Measurements from ENCODE around the gene F8A1.
A peak's percentile ranks its signal among the peaks of the same experiment; 100 is the strongest.
"Not testable (repeated sequence)": the region's sequence is repeated elsewhere in the genome, so short reads cannot be mapped to it uniquely, and the experiment has no call there.

The F8A1 gene

DNA sequence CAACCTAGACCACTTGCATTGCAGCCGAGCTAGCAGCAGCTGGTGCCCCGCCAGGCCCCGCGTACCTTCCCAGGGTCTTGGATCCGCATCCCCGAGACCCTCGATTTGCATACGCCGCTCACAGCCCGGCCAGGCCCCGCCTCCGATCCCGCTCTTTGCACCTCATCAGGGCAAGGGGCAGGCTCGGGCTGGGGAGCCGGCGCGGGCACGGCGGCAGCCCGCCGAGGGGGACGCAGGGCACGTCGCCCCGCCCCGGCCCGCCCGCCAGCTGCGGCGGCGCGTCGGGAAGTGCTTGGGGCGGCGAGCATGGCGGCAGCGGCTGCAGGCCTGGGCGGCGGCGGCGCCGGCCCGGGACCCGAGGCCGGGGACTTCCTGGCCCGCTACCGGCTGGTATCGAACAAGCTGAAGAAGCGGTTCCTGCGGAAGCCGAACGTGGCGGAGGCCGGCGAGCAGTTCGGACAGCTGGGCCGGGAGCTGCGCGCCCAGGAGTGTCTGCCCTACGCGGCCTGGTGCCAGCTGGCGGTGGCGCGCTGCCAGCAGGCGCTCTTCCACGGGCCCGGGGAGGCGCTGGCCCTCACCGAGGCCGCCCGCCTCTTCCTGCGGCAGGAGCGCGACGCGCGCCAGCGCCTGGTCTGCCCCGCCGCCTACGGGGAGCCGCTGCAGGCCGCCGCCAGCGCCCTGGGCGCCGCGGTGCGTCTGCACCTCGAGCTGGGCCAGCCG lies at the start of gene F8A1:
TSS of gene F8A1 (plus strand) at position 287 of the 720 bp plus-strand sequence. CDS start at position 307, 20 bp downstream.
- DNase-seq: not testable (repeated sequence)

DNA sequence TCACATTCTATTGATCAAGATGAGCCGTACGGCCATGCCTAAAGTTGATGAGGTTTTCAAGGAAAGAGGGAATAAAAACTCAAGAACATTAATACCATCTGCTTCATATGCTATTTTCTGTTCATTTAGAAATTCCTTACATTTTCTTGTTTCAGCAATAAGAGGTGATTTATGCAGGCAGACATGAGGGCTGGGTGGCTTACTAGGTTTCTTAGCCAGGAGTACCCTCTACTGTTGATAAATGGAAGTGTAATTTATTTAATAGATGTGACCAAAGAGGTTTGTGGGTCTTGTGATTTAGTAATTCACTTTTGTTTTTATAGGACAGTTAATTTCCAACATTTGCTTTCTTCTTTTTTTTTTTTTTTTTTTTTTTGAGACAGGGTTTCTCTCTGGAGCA lies 45.3 kb upstream of the F8A1 start:
- peak; percentile 14 for DNase-seq

DNA sequence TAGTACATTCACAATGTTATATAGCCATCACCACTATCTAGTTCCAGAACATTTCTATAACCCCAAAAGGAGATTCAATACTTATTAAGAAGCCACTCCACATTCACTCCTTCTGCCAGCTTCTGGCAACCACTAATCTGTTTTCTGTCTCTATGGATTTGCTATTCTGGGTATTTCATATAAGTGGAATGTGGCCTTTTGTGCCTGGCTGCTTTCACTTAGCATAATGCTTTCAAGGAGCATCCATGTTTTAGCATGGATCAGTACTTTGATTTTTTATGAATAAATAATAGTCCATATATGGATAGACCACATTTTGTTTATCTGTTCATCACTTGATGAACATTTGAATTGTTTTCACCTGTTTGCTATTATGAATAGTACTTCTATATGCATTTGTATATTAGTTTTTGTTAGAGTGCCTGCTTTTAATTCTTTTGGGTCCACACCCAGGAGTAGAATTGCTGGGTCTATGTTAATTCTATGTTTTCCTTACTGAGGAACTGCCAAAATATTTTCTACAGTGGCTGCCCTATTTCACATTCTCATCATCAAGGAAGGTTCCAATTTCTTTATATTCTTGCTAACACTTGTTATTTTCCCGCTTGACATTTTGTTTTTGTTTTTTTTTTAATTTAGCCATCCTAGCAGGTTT lies 35.1 kb upstream of the F8A1 start:
- DNase-seq: no peak

DNA sequence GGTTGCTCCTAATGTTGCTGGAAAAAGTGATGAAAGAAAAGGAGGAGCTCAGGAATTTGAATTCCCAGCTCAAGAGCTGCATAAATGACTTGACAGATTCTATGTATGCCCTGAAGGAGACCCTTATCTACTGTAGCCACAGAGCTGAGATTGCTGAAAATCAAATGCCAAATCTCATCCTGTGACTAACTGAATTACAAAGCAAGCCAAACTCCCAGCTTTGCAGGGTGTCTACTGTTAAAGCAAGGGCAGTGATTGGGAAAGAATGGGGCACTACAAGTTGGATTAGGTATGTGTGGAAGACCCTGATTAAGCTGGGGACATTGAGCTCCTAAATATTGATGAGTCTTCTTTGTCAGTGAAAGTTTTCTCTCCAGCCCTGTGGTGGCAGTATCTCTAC lies 30.9 kb upstream of the F8A1 start:
- no peak for DNase-seq

DNA sequence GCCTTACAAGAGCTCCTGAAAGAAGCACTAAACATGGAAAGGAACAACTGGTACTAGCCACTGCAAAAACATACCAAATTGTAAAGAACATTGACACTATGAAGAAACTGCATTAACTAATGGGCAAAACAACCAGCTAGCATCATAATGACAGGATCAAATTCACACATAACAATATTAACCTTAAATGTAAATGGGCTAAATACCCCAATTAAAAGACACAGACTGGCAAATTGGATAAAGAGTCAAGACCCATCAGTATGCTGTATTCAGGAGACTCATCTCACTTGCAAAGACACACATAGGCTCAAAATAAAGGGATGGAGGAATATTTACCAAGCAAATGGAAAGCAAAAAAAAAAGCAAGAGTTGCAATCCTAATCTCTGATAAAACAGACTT lies 17.6 kb upstream of the F8A1 start:
- DNase-seq: not testable (repeated sequence)

DNA sequence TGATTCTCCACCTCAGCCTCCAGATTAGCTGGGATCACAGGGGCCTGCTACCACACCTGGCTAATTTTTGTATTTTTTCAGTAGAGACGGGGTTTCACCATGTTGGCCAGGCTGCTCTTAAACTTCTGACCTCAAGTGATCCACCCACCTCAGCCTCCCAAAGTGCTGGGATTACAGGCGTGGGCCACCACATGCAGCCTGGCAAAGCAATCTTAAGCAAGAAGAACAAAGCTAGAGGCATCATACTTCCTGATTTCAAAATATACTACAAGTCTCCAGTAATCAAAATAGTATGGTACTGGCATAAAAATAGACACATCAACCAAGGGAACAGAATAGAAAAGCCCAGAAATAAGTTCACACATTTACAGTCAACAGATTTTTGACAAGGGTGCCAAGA lies 12.8 kb upstream of the F8A1 start:
- DNase-seq: no peak

DNA sequence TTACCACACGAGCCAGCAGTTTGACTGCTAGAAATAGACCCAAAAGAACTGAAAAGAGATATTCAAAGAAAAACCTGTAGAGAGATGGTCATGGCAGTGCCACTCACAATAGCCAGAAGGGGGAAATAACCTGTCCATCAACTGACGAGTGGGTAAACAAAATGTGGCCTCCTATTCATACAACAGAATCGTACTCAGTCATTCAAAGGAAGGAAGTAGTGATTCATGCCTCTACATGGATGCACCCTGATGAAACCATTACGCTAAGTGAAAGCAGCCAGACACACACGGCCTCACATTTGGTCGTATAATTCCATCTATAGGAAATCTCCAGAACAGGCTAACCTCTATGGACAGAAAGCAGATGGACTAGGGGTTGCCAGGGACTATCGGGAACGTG lies 2.1 kb upstream of the F8A1 start:
- not testable (repeated sequence) for DNase-seq

DNA sequence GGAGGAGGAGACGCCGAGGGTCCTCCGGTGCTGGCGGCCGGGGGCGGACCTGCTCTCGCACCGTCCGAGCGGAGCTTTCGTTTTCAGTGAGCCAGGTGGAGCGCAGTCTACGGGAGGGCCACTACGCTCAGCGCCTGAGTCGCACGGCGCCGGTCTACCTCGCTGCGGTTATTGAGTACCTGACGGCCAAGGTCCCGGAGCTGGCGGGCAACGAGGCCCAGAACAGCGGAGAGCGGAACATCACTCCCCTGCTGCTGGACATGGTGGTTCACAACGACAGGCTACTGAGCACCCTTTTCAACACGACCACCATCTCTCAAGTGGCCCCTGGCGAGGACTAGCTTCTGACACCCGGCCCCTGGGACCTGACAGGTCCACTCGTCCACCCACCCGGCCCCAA lies 1.1 kb upstream of the F8A1 start:
- not testable (repeated sequence) for DNase-seq

DNA sequence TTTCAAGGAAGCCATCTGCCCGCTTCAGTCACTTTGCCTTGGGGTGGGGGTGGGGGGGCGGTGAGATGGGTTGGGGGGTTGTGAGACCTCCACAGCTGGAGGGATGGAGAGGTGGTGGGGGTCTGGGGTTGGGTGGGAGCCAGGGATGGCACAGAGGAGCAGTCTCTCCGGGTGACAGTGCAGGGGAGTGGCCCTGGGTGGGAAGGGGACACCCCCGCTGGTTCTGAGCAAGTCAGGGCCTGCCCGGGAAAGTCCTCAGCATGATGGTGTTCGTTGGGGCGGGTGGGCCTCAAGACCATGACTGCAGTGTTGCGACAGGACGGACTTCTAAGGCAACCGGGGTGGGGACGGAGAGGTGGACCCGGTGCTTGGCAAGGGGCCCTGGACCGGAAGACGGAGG lies 606 bp upstream of the F8A1 start:
- not testable (repeated sequence) for DNase-seq

DNA sequence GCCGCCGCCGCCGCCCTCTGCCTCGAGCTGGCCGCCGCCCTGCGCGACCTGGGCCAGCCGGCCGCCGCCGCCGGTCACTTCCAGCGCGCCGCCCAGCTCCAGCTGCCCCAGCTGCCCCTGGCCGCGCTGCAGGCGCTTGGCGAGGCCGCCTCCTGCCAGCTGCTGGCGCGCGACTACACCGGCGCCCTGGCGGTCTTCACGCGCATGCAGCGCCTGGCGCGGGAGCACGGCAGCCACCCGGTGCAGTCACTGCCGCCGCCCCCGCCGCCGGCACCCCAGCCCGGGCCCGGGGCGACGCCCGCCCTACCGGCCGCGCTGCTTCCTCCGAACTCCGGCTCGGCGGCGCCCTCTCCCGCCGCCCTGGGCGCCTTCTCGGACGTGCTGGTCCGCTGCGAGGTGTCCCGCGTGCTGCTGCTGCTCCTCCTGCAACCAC lies 650 bp downstream of the F8A1 start:
- DNase-seq: not testable (repeated sequence)

DNA sequence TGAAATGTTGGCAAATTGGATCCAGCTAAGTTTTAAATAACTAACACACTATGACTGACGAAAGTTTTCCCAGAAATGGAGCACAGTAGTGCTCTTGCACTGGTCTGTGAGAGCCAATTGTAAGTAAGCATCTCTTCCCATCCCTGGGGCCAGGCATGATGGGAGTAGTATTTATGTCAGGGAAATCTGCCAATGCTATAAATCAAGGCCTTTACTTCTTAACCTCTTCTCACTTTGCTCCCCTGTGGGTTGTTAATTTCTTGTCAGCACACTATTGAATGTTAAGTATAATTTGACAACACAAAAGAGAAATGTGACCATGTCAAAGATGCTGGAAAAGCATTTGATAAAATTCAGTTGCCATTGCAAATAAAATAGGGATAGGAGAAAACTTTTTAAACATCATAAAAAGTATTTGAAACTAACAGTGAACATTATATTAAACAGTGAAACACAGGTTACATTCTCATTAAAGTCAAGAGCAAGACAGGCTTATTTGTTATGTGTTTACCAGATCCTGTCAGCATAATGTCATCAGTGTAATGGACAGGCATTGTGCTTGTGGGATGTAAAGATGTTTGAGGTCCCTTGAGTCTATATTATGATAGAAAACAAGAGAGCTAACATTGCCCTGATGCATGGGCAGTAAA lies 5.0 kb downstream of the F8A1 start:
- DNase-seq: no peak

DNA sequence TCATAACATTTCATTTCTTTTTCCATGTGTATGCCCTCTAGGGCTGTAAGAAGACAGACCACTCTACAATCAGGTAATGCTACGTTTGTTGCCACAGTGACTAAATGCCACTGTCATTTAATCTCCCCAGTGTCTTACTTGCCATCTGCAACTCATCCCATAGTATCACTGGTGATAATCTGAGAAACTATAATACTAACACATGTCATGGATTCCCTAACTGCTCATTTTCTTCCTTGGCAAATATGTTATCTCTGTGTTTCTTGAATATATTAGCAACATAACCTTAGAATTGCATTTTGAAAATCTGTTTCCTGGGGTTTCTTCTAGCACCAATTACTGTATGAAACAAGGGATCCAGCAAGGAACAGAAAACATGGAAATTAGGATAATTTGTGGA lies 6.1 kb downstream of the F8A1 start:
- DNase-seq: no peak

DNA sequence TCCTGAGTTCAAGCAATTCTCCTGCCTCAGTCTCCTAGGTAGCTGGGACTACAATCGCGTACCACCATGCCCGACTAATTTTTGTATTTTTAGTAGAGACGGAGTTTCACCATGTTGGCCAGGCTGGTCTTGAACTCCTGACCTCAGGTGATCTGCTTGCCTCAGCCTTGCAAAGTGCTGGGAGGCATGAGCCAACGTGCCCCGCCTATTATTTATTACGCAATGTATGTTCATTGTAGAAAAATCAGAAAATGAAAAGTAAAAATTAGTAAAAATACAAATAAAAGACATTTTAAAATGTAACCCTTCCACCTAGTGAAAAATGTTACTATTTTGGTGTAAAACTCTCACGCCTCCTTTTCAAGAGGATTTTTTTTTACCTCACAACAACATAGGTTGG lies 14.2 kb downstream of the F8A1 start:
- no peak for DNase-seq

DNA sequence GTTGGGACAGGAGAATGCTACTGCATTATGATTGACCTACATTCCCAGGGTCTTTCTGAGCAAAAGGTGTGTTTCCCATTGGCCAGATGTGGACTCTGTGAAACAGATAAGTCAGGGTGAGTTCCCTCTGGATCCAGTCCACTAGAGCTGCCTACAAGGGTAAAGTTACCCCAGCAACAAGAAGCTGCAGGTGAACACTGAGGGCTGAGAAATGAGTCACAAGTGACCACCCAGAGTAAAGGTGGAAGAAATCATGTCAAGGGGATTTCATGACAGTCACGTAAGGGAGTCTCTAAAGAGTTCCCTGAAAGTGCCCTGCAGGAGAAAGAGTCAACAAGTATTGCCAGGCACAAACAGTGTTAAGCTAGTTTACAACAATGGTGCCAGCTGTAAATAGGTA lies 16.3 kb downstream of the F8A1 start:
- no peak for DNase-seq

DNA sequence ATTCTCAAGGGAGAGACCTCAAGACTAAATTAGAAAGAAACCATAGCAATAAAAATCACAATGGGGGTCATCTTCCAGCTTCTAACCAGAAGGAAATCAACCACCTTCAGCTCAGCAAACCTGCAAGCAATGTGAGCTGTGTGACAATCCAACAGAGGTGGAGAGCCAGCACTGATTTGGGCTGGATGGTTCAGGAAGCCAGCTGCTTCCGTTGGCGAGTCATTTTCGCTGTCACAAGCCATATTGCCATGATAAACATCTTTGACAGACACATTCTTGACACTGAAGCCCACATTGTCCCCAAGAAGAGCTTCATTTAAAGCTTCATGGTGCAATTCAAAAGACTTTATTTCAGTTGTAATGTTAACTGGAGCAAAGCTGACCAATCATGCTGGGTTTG lies 22.7 kb downstream of the F8A1 start:
- no peak for DNase-seq

DNA sequence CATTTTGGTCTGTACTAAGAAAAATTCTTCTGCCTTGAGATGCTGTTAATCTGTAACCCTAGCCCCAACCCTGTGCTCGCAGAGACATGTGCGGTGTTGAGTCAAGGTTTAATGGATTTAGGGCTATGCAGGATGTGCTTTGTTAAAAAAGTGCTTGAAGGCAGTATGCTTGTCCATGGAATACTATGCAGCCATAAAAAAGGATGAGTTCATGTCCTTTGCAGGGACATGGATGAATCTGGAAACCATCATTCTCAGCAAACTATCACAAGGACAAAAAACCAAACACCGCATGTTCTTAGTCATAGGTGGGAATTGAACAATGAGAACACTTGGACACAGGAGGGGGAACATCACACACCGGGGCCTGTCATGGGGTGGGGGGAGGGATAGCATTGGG lies 23.9 kb downstream of the F8A1 start:
- not testable (repeated sequence) for DNase-seq

DNA sequence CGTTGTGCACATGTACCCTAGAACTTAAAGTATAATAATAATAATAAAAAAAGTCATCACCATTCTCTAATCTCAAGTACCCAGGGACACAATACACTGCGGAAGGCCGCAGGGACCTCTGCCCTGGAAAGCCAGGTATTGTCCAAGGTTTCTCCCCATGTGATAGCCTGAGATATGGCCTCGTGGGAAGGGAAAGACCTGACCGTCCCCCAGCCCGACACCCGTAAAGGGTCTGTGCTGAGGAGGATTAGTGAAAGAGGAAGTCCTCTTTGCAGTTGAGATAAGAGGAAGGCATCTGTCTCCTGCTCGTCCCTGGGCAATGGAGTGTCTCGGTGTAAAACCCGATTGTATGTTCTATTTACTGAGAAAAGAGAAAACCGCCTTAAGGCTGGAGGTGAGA lies 24.4 kb downstream of the F8A1 start:
- DNase-seq: not testable (repeated sequence)

DNA sequence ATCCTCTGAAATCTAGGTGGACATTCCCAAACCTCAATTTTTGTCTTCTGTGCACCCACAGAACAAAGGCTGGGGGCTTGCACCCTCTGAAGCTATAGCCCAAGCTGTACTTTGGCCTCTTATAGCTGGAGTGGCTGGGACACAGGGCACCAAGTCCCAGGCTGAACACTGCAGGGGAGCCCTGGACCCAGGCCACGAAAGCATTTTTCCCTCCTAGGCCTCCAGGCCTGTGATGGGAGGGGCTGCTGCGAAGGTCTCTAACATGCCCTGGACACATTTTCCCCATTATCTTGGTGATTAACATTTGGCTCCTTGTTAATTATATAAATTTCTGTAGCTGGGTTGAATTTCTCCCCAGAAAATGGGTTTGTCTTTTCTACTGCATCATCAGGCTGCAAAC lies 27.9 kb downstream of the F8A1 start:
- DNase-seq: no peak

DNA sequence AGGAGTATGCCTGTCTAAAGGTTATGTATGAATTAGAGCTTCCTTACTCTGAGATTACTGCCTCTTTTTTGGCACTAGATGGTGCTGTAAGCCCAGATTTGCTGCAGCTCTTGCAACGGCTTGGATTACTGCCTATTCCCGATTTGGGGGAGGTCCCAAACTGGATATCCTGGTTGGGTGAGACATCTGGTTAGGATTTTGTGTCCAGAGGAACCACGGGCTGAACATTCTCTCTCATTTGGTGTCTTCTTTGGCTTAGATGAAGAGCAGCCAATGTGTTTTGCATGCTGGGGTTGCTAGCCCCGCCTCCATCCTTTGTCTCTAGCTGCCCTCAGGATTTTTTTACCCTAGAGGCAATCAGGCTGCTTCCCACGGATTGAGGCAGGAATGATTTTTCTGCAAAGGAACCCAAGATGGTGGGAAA lies 31.9 kb downstream of the F8A1 start:
- peak; percentile 19 for DNase-seq

DNA sequence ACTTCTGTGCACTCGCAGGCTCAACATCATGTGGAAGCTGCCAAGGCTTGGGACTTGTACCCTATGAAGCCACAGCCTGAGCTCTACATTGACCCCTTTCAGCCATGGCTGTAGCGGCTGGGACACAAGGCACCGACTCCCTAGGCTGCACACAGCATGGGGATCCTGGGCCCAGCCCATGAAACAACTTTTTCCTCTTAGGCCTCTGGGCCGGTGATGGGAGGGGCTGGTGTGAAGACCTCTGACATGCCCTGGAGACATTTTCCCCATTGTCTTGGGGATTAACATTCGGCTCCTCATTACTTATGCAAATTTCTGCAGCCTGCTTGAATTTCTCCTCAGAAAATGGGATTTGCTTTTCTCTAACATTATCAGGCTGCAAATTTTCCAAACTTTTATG lies 38.6 kb downstream of the F8A1 start:
- not testable (repeated sequence) for DNase-seq

Data from CD4-positive, alpha-beta T cell treated with Interleukin-6 for 4 hours (primary cell).